Subcutaneous adipose tissue (tissue), 4 donors: ENCODE results near the gene PTGER3. TPM values are rescaled to one million over a fixed set of nuclear protein-coding genes. Genes with fewer than 3 reads are reported as not detected.

ENCODE experiments used
- CTCF ChIP-seq: fragments of 450-650 bp; IDR thresholded peaks from one replicate; pipeline ENCODE4 v1.5.1; 2016; ENCODE audit warnings: low read depth, mild to moderate bottlenecking, control low read depth, antibody characterized with exemption, moderate library complexity
- total RNA-seq, 4 donors: library from RNA; depleted of rRNA; stranded (reverse); fragments of >200 nt; gene quantifications; one replicate each; pipeline ENCODE4 v1.1.0, GENCODE V29; 2016

The PTGER3 gene
- total RNA-seq, 4 donors from 2014 or later = 113 to 256 (median 168) TPM

GRCh38 chr1:71002709-71003475 lies 44.7 kb downstream of the PTGER3 start:
- TF ChIP-seq CTCF = no peak

GRCh38 chr1:71001624-71002023 lies 46.0 kb downstream of the PTGER3 start:
- no peak for TF ChIP-seq CTCF

- TF ChIP-seq CTCF = no peak
Observed at GRCh38 chr1:70997793-70998192, 49.8 kb downstream of the PTGER3 start.

- TF ChIP-seq CTCF = no peak
Observed at GRCh38 chr1:70994753-70995268, 52.8 kb downstream of the PTGER3 start.

- no peak for TF ChIP-seq CTCF
Observed at GRCh38 chr1:70993798-70994197, 53.8 kb downstream of the PTGER3 start.

- no peak for TF ChIP-seq CTCF
Observed at GRCh38 chr1:70992521-70992920, 55.1 kb downstream of the PTGER3 start.

GRCh38 chr1:70990469-70991253 lies 57.0 kb downstream of the PTGER3 start:
- TF ChIP-seq CTCF = no peak
